ENCODE results near the gene ACCS. TPM values are rescaled to one million over a fixed set of nuclear protein-coding genes. Genes with fewer than 3 reads are reported as not detected.

ACCS gene
- total and polyA plus RNA-seq, 2 donors (not counting 3 experiments of a cell fraction or from before 2014, with no cell fraction given), result 8.6 to 22.7 TPM

DNA sequence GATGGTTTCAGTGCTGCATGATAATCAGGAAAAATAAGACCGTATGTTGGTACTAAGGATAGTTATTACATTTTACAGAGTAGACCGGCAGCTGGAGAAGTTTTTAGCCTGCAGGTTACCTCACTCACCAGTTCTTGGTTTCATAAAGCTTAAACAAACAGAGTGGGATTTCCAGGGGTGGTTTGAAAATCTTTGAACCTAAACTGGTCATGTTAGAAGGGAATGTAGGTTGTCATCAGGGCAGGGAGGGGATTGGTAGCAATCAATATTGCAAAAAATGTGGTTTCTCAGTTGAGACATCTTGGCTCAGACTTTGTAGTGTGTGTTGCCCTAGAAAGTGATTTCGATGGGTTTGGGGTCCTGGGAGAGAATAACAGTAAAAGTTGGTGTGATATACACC lies 46.9 kb downstream of the ACCS start:
- Histone ChIP-seq H3K27me3 (ENCODE audit: control insufficient read depth in 2 of 2, insufficient read depth in 2 of 2, low read length in 2 of 2) (no peaks in the 10 kb centered on the region), H4K20me1 (replicated peaks; ENCODE audit: control insufficient read depth, extremely low read depth, insufficient read depth, low read length) (no peaks in the 10 kb centered on the region), H2AFZ (ENCODE audit: low read depth, low read length) (no peak overlapping the region), H3K4me3 (replicated peaks in 1 of 3; ENCODE audit: insufficient read depth in 1 of 3, low read depth in 1 of 3, low read length in 3 of 3) (no peak overlapping the region), H3K9me3 (replicated peaks; ENCODE audit: control insufficient read depth, insufficient read depth, low read length) (no peaks in the 10 kb centered on the region), H3K27ac (ENCODE audit: insufficient read depth, low read depth, low read length) (no peak overlapping the region), H3K9me1 (replicated peaks; ENCODE audit: control insufficient read depth, extremely low read depth, insufficient read depth, low read length) (no peaks in the 10 kb centered on the region), H3K4me2 (ENCODE audit: insufficient read depth, low read length) (no peak overlapping the region), H3K36me3 (ENCODE audit: control insufficient read depth in 2 of 2, extremely low read depth in 1 of 2, insufficient read depth in 2 of 2, low read length in 2 of 2) (peaks cover 0 to 6% of the 10 kb centered on the region in 2 experiments), H3K4me1 (ENCODE audit: control insufficient read depth, extremely low read depth, insufficient read depth, low read length) (no peaks in the 10 kb centered on the region), H3K9ac (replicated peaks; ENCODE audit: extremely low read depth, insufficient read depth, low read length) (no peak overlapping the region), H3K79me2 (ENCODE audit: control insufficient read depth, insufficient read depth, low read length) (no peaks in the 10 kb centered on the region)
- dilution Hi-C loops (cut with MboI; ENCODE audit: extremely low pct_ligation_motif_present, low sequenced_read_pairs) (no loop called here), intact Hi-C loops (cut with micrococcal nuclease) (loop anchor here (10.0 kb wide), 1 partner anchor 502 kb away; no protein-coding TSS in a partner anchor)
- no TSS peak for BruUV-seq (replicated peaks)
- POLR2A ChIA-PET, result no interaction called here
- no peak for FAIRE-seq
- CTCF ChIA-PET, result interaction anchor here (2.1 kb wide), 1 partner anchor 19 kb away, joined by 8 read pairs; no protein-coding TSS in a partner anchor
- no peak for DNase-seq (ENCODE audit: low read depth, low spot score)
- TF ChIP-seq EZH2 (IDR thresholded peaks at IDR 0.05; ENCODE audit: borderline replicate concordance, low read depth, low read length, severe bottlenecking) (no peak), POLR2A (IDR thresholded peaks at IDR 0.05; ENCODE audit: low read depth, low read length) (no peak), JUN (IDR thresholded peaks at IDR 0.05; ENCODE audit: borderline replicate concordance, insufficient read depth, insufficient read length, low read depth) (no peak), POLR2AphosphoS5 (IDR thresholded peaks at IDR 0.05; ENCODE audit: insufficient read depth, low read depth, low read length) (no peak), MAX (IDR thresholded peaks at IDR 0.05; ENCODE audit: insufficient read depth, insufficient read length) (no peak), GATA2 (IDR thresholded peaks at IDR 0.05; ENCODE audit: insufficient read depth, insufficient read length, low read depth, low read length) (no peak), FOS (IDR thresholded peaks at IDR 0.05; ENCODE audit: borderline replicate concordance, insufficient read depth, low read length) (no peak), MYC (IDR thresholded peaks at IDR 0.05; ENCODE audit: low read depth, low read length) (no peak)
- TF ChIP-seq, protein P1, sequence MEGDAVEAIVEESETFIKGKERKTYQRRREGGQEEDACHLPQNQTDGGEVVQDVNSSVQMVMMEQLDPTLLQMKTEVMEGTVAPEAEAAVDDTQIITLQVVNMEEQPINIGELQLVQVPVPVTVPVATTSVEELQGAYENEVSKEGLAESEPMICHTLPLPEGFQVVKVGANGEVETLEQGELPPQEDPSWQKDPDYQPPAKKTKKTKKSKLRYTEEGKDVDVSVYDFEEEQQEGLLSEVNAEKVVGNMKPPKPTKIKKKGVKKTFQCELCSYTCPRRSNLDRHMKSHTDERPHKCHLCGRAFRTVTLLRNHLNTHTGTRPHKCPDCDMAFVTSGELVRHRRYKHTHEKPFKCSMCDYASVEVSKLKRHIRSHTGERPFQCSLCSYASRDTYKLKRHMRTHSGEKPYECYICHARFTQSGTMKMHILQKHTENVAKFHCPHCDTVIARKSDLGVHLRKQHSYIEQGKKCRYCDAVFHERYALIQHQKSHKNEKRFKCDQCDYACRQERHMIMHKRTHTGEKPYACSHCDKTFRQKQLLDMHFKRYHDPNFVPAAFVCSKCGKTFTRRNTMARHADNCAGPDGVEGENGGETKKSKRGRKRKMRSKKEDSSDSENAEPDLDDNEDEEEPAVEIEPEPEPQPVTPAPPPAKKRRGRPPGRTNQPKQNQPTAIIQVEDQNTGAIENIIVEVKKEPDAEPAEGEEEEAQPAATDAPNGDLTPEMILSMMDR (IDR thresholded peaks at IDR 0.05; ENCODE audit: extremely low read depth in 1 of 2, insufficient read depth in 1 of 2, low read depth in 1 of 2, low read length in 2 of 2), result no peak
